HG02798 (cell line): ENCODE results near the gene TRIM71.
"Not testable (repeated sequence)": the region's sequence is repeated elsewhere in the genome, so short reads cannot be mapped to it uniquely, and the experiment has no call there.

ENCODE experiments used
- ATAC-seq: cut with Tn5 transposase; IDR thresholded peaks from one replicate; pipeline ENCODE4 v1.9.1; 2021; ENCODE audit warnings: mild to moderate bottlenecking; ENCODE audit not compliant: unreplicated experiment, poor library complexity

The TRIM71 gene

GRCh38 chr3:32841867-32842470 is 24.2 kb downstream of the TRIM71 start:
- no peak for ATAC-seq

GRCh38 chr3:32842531-32842931 is 24.7 kb downstream of the TRIM71 start:
- no peak for ATAC-seq

- ATAC-seq = no peak
Observed at GRCh38 chr3:32842987-32843386, 25.2 kb downstream of the TRIM71 start.

- no peak for ATAC-seq
Observed at GRCh38 chr3:32843510-32844321, 25.9 kb downstream of the TRIM71 start.

GRCh38 chr3:32844322-32844654 is 26.5 kb downstream of the TRIM71 start:
- ATAC-seq = no peak

- ATAC-seq = no peak
Observed at GRCh38 chr3:32844914-32845313, 27.1 kb downstream of the TRIM71 start.

- not testable (repeated sequence) for ATAC-seq
Observed at GRCh38 chr3:32845546-32845945, 27.7 kb downstream of the TRIM71 start.

GRCh38 chr3:32847045-32847444 is 29.2 kb downstream of the TRIM71 start:
- not testable (repeated sequence) for ATAC-seq

GRCh38 chr3:32847528-32847927 is 29.7 kb downstream of the TRIM71 start:
- no peak for ATAC-seq

GRCh38 chr3:32848215-32848614 is 30.4 kb downstream of the TRIM71 start:
- no peak for ATAC-seq

- ATAC-seq = no peak
Observed at GRCh38 chr3:32849046-32849445, 31.2 kb downstream of the TRIM71 start.

- ATAC-seq = no peak
Observed at GRCh38 chr3:32850226-32850625, 32.4 kb downstream of the TRIM71 start.

GRCh38 chr3:32850636-32851035 is 32.8 kb downstream of the TRIM71 start:
- no peak for ATAC-seq

- no peak for ATAC-seq
Observed at GRCh38 chr3:32852146-32852545, 34.3 kb downstream of the TRIM71 start.

- no peak for ATAC-seq
Observed at GRCh38 chr3:32855350-32855953, 37.7 kb downstream of the TRIM71 start.

- no peak for ATAC-seq
Observed at GRCh38 chr3:32856355-32856889, 38.6 kb downstream of the TRIM71 start.

- no peak for ATAC-seq
Observed at GRCh38 chr3:32856901-32857507, 39.2 kb downstream of the TRIM71 start.

- no peak for ATAC-seq
Observed at GRCh38 chr3:32857921-32858320, 40.1 kb downstream of the TRIM71 start.

- no peak for ATAC-seq
Observed at GRCh38 chr3:32859604-32860237, 41.9 kb downstream of the TRIM71 start.

GRCh38 chr3:32860499-32860898 is 42.7 kb downstream of the TRIM71 start:
- ATAC-seq = no peak
